B cell (primary cell): ENCODE data around the gene ITGA2B. TPM values are rescaled to one million over a fixed set of nuclear protein-coding genes. Genes with fewer than 3 reads are reported as not detected.
A peak's percentile ranks its signal among the peaks of the same experiment; 100 is the strongest.

Experiments
- ATAC-seq: fragments of 200-7000 bp; cut with Tn5 transposase; one replicate; pipeline ENCODE4 v1.10.0; 2021; ENCODE audit warnings: low read depth, mild to moderate bottlenecking, moderate number of reproducible peaks, moderate library complexity
- CTCF ChIA-PET: fragments of 350-600 bp; sonication (Branson Sonifier 250); formaldehyde crosslinking; loops from one replicate; lab custom pipeline; 2021; ENCODE audit warnings: antibody characterized with exemption, inconsistent platforms; lab: Charles Lee
- POLR2A ChIA-PET: fragments of 350-600 bp; sonication (Branson Sonifier 250); formaldehyde crosslinking; loops from one replicate; lab custom pipeline; 2021; ENCODE audit warnings: antibody characterized with exemption; lab: Charles Lee
- DNase-seq: peaks from one replicate; pipeline ENCODE4 v3.0.0; 2013
- H2AFZ ChIP-seq: 2 replicates; pipeline ENCODE4 v1.6.1; 2012; ENCODE audit warnings: mild to moderate bottlenecking, low read depth, low read length; ENCODE audit not compliant: insufficient read depth, poor library complexity, severe bottlenecking
- H3K27ac ChIP-seq, 2 donors: 1 replicate in 1 of 2; 2 replicates in 1 of 2; pipeline ENCODE4 v1.5.1; 2012 to 2013; ENCODE audit warnings: low read length in 2 of 2, mild to moderate bottlenecking in 2 of 2, moderate library complexity in 1 of 2
- H3K27me3 ChIP-seq, 4 experiments: fragments of 200-600 bp in 1 of 4; sonication (generic) in 1 of 4; replicated peaks in 1 of 4; 1 replicate in 2 of 4; 2 replicates in 2 of 4; pipeline versions ENCODE4 v1.6.1 to v1.7.0; 2013 to 2016; ENCODE audit warnings: low read length in 3 of 4, mild to moderate bottlenecking in 2 of 4, mixed read lengths in 1 of 4, moderate library complexity in 1 of 4; ENCODE audit not compliant: insufficient read depth in 4 of 4, control insufficient read depth in 3 of 4; ENCODE audit errors: control extremely low read depth in 1 of 4
- H3K36me3 ChIP-seq, 2 experiments: replicated peaks in 1 of 2; 1 replicate in 1 of 2; 2 replicates in 1 of 2; pipeline versions ENCODE4 v1.6.1 to v1.7.1; 2013; ENCODE audit warnings: low read length in 1 of 2; ENCODE audit not compliant: insufficient read depth in 2 of 2, control insufficient read depth in 1 of 2; ENCODE audit errors: control extremely low read depth in 1 of 2, extremely low read depth in 1 of 2
- H3K4me1 ChIP-seq, 2 donors: fragments of 200-600 bp in 1 of 2; sonication (generic) in 1 of 2; 1 replicate in 1 of 2; 2 replicates in 1 of 2; pipeline versions ENCODE4 v1.5.1 to v1.6.1; 2013 to 2017; ENCODE audit warnings: low read length in 2 of 2; ENCODE audit not compliant: control insufficient read depth in 2 of 2, insufficient read depth in 2 of 2
- H3K4me2 ChIP-seq: replicated peaks from 2 replicates; pipeline ENCODE3; 2012; ENCODE audit warnings: mild to moderate bottlenecking, low read depth, low read length; ENCODE audit not compliant: poor library complexity, severe bottlenecking
- H3K4me3 ChIP-seq, 5 experiments: fragments of 200-600 bp in 1 of 5; sonication (generic) in 1 of 5; 1 replicate in 3 of 5; 2 replicates in 2 of 5; pipeline versions ENCODE4 v1.5.1 to v1.7.0; 2011 to 2016; ENCODE audit warnings: low read length in 4 of 5, mild to moderate bottlenecking in 4 of 5, low read depth in 2 of 5, control low read depth in 1 of 5, moderate library complexity in 1 of 5; ENCODE audit not compliant: insufficient read depth in 1 of 5; ENCODE audit errors: control extremely low read depth in 1 of 5, extremely low read depth in 1 of 5
- H3K79me2 ChIP-seq: fragments of 200-600 bp; sonication (generic); one replicate; pipeline ENCODE4 v1.6.0; 2016; ENCODE audit warnings: low read length; ENCODE audit not compliant: control insufficient read depth, insufficient read depth
- H3K9ac ChIP-seq: fragments of 200-600 bp; sonication (generic); 2 replicates; pipeline ENCODE4 v1.6.1; 2017; ENCODE audit warnings: mild to moderate bottlenecking, low read length, moderate library complexity
- H3K9me3 ChIP-seq, 3 donors: one replicate each; pipeline versions ENCODE4 v1.6.1 to v1.7.1; 2013; ENCODE audit warnings: low read length in 2 of 3; ENCODE audit not compliant: control insufficient read depth in 2 of 3, insufficient read depth in 1 of 3; ENCODE audit errors: control extremely low read depth in 1 of 3
- H4K20me1 ChIP-seq: 2 replicates; pipeline ENCODE4 v1.6.0; 2012; ENCODE audit warnings: mild to moderate bottlenecking, low read length; ENCODE audit not compliant: insufficient read depth, control insufficient read depth, poor library complexity, severe bottlenecking
- H3K27ac Mint-ChIP-seq: one replicate; pipeline ENCODE4 v1.8.0; 2021; ENCODE audit warnings: mixed read lengths
- H3K27me3 Mint-ChIP-seq: one replicate; pipeline ENCODE4 v1.8.0; 2021; ENCODE audit warnings: mixed read lengths
- H3K4me1 Mint-ChIP-seq: one replicate; pipeline ENCODE4 v1.8.0; 2021; ENCODE audit warnings: mixed read lengths
- H3K4me3 Mint-ChIP-seq: one replicate; pipeline ENCODE4 v1.8.0; 2021; ENCODE audit warnings: mixed read lengths
- H3K9me3 Mint-ChIP-seq: one replicate; pipeline ENCODE4 v1.8.0; 2022; ENCODE audit warnings: mixed read lengths; ENCODE audit not compliant: insufficient read depth
- EZH2 ChIP-seq: IDR thresholded peaks from 2 replicates; pipeline ENCODE4 v1.6.1; 2012; ENCODE audit warnings: borderline replicate concordance, low read depth, mild to moderate bottlenecking, moderate library complexity, low read length; ENCODE audit not compliant: insufficient read depth, poor library complexity, severe bottlenecking
- WGBS: methylation state at CpG from one replicate; pipeline ENCODE4 v1.1.5; 2013; ENCODE audit warnings: missing lambda C conversion rate; ENCODE audit not compliant: insufficient coverage; 5-methylcytosine and 5-hydroxymethylcytosine counted together
- intact Hi-C: fragments of 100-400 bp; cut with micrococcal nuclease; formaldehyde crosslinking; loops from one replicate; pipeline ENCODE4 v1.10.0; 2022
- polyA plus RNA-seq: library from polyadenylated mRNA; depleted of rRNA; stranded (reverse); fragments of >200 nt; gene quantifications from 2 replicates; pipeline ENCODE4 v1.2.3, GENCODE V29; 2012
- total RNA-seq, 2 donors: library from RNA; stranded (reverse); fragments of 120-200 nt in 1 of 2; gene quantifications; 1 replicate in 1 of 2; 2 replicates in 1 of 2; pipeline versions ENCODE4 v1.2.3 to v1.2.4, GENCODE V29; 2013 to 2022
- TF ChIP-seq, protein P1 (sequence below): fragments of 200-600 bp; IDR thresholded peaks from one replicate; pipeline ENCODE4 v1.8.0; 2022; ENCODE audit warnings: antibody characterized with exemption, mild to moderate bottlenecking

The ITGA2B gene
- total and polyA plus RNA-seq, 2 donors (not counting 1 experiment from before 2014, with no cell fraction given) = 0.15 to 0.20 TPM

DNA sequence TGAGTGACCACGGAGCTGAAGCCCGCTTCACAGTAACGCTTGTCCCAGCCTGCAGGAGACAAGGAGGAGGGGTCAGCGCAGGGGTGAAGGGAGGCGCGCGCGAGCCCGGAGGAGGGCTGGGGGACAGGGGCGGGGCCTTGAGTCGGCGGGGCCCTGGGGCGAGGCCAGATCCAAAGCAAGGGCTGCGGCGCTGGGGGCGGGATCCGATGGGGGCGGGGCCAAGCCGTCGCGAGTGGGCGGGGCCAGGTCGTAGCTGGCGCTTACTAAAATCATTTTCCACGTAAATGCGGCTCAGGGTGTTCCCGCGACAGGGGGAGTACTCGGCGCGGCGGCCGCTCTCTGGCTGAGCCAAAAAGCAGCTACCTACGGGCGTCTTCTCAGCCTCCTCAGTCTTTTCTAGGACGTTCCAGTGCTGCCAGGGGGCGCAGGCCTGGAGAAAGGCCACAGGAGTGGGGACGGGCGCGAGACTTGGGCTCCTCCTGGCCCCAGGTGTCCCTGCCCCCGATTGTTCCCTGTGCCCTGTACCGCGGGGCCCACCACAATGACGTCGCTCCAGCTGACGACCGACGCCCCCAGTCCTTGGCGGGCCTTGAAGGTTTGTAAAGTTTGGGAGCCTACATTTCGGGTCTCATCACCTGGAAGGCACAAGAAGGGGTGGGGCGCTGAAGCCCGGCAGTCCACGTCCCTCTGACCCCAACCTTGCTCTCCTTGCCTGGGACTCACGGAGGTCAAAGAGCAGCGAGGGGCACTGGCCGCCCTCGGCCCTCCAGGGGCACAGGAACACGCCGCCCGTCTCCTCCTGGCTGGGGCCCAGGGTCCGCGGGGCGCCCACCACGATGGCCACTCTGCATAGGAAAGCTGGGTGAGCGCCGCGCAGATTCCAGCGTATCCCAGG is 3.9 kb downstream of the ITGA2B start:
- Histone ChIP-seq H3K9ac (peak overlapping the region; percentile 78), H3K27ac (no peak overlapping the region), H3K4me3 (peak overlapping the region in 4 of 5 experiments; percentile 46 to 68 (median 58)), H3K79me2 (no peaks in the 10 kb centered on the region), H3K36me3 (no peaks in the 10 kb centered on the region), H3K9me3 (peaks cover 0 to 18% (median 0%) of the 10 kb centered on the region in 3 donors), H2AFZ (peak overlapping the region; percentile 81), H3K4me1 (peaks cover 22 to 24% of the 10 kb centered on the region in 2 donors), H3K4me2 (peak overlapping the region; percentile 98), H4K20me1 (no peaks in the 10 kb centered on the region), H3K27me3 (peaks cover 0 to 46% (median 11%) of the 10 kb centered on the region in 4 experiments)
- CTCF ChIA-PET = interaction anchor here (0.7 to 1.8 kb wide), 3 partner anchors 10 to 55 kb away, joined by 3 to 7 read pairs (median 6); partner anchors contain the start of gene FAM171A2
- intact Hi-C loops = no loop called here
- H3K27ac Mint-ChIP-seq = no peak overlapping the region
- no peaks in the 10 kb centered on the region for H3K9me3 Mint-ChIP-seq
- ATAC-seq (peak; percentile 94), DNase-seq (peak; percentile 83)
- H3K27me3 Mint-ChIP-seq = peaks cover 39% of the 10 kb centered on the region
- WGBS = 12% methylated on average over 67 of the region's 68 CpGs
- H3K4me1 Mint-ChIP-seq = peaks cover 24% of the 10 kb centered on the region
- peak overlapping the region; percentile 81 for H3K4me3 Mint-ChIP-seq
- POLR2A ChIA-PET = interaction anchor here (0.7 to 1.0 kb wide), 3 partner anchors 15 to 1282 kb away, joined by 3 to 6 read pairs (median 3); partner anchors contain the start of gene FAM171A2
- no peak for TF ChIP-seq EZH2
- TF ChIP-seq, protein P1, sequence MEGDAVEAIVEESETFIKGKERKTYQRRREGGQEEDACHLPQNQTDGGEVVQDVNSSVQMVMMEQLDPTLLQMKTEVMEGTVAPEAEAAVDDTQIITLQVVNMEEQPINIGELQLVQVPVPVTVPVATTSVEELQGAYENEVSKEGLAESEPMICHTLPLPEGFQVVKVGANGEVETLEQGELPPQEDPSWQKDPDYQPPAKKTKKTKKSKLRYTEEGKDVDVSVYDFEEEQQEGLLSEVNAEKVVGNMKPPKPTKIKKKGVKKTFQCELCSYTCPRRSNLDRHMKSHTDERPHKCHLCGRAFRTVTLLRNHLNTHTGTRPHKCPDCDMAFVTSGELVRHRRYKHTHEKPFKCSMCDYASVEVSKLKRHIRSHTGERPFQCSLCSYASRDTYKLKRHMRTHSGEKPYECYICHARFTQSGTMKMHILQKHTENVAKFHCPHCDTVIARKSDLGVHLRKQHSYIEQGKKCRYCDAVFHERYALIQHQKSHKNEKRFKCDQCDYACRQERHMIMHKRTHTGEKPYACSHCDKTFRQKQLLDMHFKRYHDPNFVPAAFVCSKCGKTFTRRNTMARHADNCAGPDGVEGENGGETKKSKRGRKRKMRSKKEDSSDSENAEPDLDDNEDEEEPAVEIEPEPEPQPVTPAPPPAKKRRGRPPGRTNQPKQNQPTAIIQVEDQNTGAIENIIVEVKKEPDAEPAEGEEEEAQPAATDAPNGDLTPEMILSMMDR = peak; percentile 12
